NCI-H2107 (cell line): ENCODE results near the gene MSI2.

Experiments used
- DNase-seq: peaks from one replicate; lab custom pipeline; 2025; lab: John Stamatoyannopoulos, UW

MSI2 gene

GRCh38 chr17:57637666-57638010, 381.3 kb downstream of the MSI2 start:
- no peak for DNase-seq

- DNase-seq = no peak
These were observed 382.0 kb downstream of the MSI2 start for GRCh38 chr17:57638284-57638683.

DNA sequence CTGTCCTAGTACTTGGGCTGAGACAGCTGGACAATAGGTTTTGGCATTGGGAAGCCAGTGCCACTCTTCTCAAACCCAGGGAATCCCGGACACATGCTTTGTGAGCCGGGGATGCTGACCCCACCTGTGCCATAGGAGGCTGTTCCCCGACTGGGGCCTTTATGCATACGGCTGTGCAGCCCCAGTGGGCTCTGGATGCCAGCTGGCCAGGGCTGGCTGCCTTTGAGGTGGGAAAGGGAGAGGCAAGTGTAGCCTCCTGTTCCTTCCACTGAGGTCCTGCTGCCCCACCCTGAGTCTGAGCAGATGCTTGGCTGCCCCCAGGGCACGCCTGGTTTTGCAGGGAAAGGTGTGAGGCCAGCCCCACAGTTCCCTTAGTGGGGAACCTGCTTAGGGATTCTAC, 383.1 kb downstream of the MSI2 start:
- DNase-seq = no peak

DNA sequence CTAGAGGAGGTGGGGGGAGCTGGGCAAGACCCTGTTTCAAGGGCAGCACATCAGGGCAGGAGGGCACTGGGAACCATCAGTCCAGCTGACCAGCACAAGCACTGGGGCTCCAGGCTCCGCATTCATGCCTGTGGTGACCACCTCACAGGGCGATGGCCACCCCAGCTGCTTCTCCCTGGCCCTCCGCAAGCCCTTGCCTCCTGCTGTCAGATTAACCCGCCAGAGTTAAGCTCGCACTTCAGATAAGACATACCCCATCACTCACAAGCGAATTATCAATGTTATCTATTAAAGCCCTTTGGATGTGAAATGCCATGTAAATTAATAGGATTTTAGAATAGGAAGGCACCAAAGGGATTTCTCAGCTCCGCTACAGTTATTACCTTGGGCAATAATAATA, 383.8 kb downstream of the MSI2 start:
- DNase-seq = no peak

GRCh38 chr17:57641761-57642160, 385.4 kb downstream of the MSI2 start:
- DNase-seq = no peak

DNA sequence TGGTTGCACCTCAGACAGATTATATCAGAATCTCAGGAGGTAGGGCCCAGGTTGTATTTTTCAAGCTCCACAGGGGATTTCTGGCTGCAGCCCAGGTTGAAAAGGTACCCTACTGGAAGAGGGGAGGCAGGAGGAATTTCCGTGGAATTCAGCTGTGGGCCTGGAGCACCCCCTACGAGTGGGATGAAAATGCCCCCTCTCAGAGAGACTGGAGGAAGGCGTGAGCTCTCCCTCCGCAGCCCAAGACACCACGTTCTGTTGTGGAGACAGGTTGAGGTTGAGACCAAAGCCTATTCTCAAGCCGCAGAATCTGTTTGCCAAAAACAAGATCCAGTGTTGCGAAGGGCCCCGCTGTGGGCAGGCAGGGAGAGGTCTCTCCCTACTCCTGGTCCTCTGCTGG, 386.7 kb downstream of the MSI2 start:
- no peak for DNase-seq

DNA sequence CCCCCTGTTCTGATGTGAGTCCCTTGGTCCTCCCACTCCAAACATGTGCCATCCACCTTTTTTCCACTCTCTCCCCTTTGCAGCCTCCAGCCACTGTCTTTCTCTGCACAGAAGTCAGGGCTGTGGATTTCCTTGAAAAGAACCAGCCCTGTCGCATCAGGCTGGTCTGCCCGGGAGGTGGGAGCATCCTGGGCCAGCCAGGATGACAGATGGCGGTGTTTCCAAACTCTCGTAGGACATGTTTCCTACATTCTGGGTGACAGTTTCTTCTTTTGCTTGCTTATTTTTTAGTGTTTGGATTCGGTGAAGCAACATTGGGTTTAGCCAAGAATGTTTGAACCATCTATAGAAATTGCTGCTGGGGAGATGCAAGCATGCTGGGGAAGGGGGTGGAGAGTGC, 388.0 kb downstream of the MSI2 start:
- DNase-seq = no peak

DNA sequence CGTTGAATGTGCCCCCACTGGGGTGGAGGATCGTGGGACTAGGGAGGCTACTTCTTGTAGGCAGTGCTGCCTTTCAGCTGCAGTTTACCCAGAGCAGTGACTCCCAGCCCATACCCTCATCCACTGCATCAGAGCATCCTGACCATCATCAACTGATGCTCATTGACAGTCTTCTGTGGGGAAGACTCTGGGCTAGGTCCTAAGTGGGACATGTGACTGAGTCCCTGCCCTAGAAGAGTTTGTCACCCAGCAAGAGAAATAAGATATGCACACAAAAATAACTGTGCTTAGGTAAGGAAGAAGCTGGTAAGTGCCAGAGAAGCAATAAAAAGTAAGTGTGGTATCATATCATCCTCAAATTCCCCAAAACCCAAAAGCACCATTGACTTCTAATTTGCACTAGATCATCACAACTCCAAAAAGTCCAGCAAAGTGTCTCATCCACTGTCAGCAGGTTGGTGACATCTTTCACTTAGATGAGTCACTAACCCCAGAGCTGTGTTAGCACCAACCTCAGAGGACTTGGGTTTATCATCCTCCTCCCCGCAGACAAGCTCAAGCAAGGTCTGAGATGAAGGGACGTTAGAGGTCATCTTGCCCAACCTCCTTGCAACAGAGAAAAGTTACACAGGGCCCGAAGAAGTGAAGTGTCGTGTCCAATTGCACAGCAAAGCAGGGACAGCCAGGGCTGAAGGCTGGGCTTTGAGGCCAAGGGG, 389.8 kb downstream of the MSI2 start:
- DNase-seq = no peak

GRCh38 chr17:57648720-57649119, 392.4 kb downstream of the MSI2 start:
- no peak for DNase-seq

DNA sequence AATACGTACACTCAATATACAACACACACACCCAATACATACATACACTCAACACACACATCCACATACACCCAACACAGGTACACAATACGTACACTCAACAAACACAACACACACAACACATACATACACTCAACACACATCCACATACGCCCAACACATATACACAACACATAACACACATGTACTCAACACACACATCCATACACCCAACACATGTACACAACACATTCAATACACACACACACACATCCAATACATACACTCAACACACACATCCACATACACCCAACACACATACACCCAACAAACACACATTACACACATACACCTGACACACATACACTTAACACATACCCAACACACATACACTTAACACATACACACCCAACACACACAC, 392.9 kb downstream of the MSI2 start:
- DNase-seq = no peak

DNA sequence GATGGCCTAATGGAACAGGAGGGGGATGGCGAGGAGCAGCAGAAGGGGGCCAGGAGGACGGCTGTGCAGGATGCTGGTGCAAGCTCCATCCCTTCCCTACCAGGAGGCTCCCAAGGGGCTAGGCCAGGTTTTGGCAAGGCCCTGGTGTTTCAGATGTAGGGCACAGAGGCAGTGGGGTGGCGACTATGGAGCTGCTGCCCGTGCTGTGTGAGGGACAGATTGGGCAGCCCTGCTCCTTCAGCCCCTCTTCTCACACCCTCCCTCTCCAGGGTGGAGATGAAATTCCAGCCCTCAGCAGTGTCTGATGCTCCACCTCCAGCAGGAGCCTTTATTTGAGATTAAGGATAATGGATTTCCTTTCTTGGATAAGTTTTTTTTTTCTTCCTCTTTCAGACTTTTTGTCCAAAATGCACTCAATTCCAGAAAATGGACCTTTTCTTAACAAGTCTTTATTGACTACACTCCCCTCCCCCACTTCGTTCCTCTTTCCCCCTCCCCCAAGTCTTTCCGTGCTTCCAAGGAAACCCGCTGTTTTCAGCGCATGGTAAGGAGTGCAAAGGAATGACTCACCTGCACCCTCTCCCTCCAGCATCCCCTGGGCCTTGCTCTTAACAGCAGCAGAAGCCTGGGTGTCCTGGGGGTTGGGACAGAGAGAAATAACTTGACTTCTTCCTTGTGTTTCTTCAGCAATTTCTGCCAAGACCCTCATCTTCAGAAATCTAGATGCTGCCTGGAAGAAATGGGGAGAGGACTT, 393.6 kb downstream of the MSI2 start:
- no peak for DNase-seq

DNA sequence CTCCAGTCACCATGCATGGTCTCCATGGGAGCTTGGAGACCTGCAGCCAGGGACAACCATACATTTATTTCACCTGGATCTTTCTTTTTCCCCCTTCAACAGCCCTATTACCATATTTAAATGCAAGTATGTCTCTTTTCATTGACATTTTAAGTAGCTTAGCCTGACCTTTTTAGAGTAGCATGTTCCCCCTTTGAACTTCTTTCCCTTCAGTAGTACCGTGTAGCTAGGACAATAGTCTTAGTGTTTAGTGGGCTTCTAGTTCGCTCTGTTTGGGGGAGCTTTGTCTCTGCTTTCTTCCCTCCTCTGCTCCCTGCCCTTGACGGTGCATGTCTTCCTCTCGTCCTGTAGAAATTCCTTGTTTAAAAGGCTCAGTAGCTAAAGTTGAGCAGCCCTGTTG, 394.2 kb downstream of the MSI2 start:
- no peak for DNase-seq

GRCh38 chr17:57651451-57651850, 395.1 kb downstream of the MSI2 start:
- no peak for DNase-seq

- DNase-seq = no peak
These were observed 395.7 kb downstream of the MSI2 start for GRCh38 chr17:57651996-57652395.

- DNase-seq = no peak
These were observed 396.5 kb downstream of the MSI2 start for GRCh38 chr17:57652811-57653210.

- no peak for DNase-seq
These were observed 397.0 kb downstream of the MSI2 start for GRCh38 chr17:57653279-57653678.

DNA sequence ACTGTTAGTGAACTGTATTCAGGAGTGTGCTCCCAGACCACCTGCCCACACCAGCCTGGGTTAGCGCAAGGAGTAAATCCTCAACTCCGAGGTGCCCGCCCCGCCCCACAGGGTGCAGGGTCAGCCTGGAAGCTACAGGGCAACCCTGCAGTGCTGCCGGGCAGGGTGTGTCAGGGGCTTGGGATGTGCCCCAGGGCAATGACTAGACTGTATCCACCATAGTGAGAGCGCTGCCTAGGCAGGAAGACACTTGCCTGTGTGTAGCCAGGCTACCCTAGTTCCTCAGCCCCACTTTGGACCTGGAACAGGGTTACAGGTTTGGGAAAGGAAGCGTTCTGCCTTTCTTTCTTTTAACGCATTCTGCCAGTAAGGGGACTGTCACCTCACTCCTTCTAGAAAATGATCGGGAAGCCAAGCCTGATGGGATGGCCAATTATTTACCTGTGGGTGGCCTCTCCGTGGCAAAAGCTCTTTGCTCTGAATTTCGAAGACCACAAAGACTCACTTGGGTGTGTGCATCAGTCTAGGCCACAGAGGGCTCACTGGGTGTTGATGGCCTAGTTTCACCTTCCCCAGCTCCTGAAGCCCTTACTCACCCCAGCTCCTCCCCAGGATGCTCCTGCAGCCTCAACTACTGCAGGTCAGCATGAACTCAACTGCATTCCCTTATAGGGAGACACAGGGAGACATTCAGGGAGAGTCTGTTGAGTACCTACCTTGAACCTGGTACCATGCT, 397.9 kb downstream of the MSI2 start:
- no peak for DNase-seq

DNA sequence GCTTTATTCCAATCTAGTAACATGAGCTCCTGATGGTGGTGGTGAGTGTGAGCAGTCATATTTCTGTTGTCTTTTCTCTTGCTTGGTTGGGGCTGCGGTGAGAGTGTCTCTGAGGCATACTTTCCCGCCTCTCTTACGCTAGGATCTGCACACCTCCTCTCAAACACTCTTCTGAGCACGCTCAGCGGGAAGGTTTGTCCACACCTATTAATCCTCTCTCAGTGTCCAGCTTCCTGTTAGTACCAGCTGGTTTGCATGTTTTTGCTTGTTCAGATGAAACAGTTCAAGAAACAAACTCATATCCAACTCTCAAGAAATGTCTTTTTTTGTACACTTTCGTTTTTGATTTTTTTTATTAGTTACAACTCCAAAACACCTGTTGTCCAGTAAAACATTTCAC, 399.2 kb downstream of the MSI2 start:
- no peak for DNase-seq

- DNase-seq = no peak
These were observed 400.9 kb downstream of the MSI2 start for GRCh38 chr17:57657211-57657610.

GRCh38 chr17:57662041-57662440, 405.7 kb downstream of the MSI2 start:
- DNase-seq = peak; percentile 36

DNA sequence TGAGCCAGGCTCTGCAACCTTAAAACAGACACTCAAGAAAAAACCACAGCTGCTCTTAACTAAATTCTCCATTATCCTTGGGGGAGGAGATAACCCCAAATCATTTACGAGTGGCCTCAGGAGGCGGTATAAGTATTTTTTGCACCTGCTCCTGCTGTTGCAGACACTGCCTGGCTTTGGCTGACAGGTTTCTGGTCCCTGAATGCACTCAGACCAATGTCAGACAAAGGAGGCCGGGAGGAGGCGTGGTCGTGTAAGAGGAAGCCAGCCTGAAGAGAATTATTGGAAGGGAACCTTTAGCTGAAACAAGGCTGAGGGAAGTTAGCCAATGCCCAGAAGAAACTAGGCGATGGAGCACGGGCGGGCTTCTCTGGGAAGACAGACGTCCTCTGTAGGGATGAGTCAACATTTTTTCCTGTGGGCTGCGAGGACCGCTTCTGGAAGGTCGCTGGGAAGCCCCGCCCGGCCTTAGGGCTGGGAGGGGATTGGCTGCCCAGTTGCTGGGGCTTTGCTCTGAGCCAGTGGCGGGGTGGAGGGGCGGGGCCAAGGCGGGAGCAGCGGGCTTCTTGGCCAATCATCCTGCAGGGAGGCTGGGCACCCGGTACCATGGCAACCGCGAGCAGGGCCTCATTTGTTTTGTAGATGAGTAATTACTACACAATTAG, 406.5 kb downstream of the MSI2 start:
- peak; percentile 90 for DNase-seq

GRCh38 chr17:57663326-57664070, 407.2 kb downstream of the MSI2 start:
- DNase-seq = no peak
